Neuronal stem cell (in vitro differentiated cells): ENCODE measurements around the gene SSX5.
"Not testable (repeated sequence)": the region's sequence is repeated elsewhere in the genome, so short reads cannot be mapped to it uniquely, and the experiment has no call there.

ENCODE experiments used
- DNase-seq: peaks from one replicate; pipeline ENCODE4 v3.0.0-alpha.2; 2013; ENCODE audit warnings: low spot score
- H2AFZ ChIP-seq: one replicate; pipeline ENCODE4 v1.6.1; 2013; ENCODE audit warnings: mild to moderate bottlenecking, low read length, inconsistent platforms
- H2AK5ac ChIP-seq: 2 replicates; pipeline ENCODE4 v1.6.1; 2013; ENCODE audit warnings: low read depth, mild to moderate bottlenecking, inconsistent platforms, low read length, moderate library complexity, mixed read lengths
- H2BK120ac ChIP-seq: 2 replicates; pipeline ENCODE4 v1.6.1; 2013; ENCODE audit warnings: low read depth, mild to moderate bottlenecking, inconsistent platforms, low read length, moderate library complexity, mixed read lengths
- H2BK12ac ChIP-seq: one replicate; pipeline ENCODE4 v1.6.1; 2013; ENCODE audit warnings: low read length, inconsistent platforms
- H2BK15ac ChIP-seq: 2 replicates; pipeline ENCODE4 v1.6.1; 2013; ENCODE audit warnings: mild to moderate bottlenecking, low read length, inconsistent platforms, mixed read lengths
- H2BK5ac ChIP-seq: one replicate; pipeline ENCODE4 v1.6.1; 2013; ENCODE audit warnings: inconsistent platforms, mild to moderate bottlenecking, low read length, moderate library complexity
- H3K14ac ChIP-seq: one replicate; pipeline ENCODE4 v1.6.1; 2013; ENCODE audit warnings: low read length, inconsistent platforms
- H3K18ac ChIP-seq: 2 replicates; pipeline ENCODE4 v1.6.1; 2013; ENCODE audit warnings: low read length, inconsistent platforms
- H3K23ac ChIP-seq: 2 replicates; pipeline ENCODE4 v1.6.1; 2013; ENCODE audit warnings: low read depth, mild to moderate bottlenecking, mixed read lengths, low read length, inconsistent platforms; ENCODE audit not compliant: poor library complexity
- H3K27ac ChIP-seq: replicated peaks from 3 replicates; pipeline ENCODE4 v1.5.1; 2013; ENCODE audit warnings: low read length, inconsistent platforms
- H3K27me3 ChIP-seq, 3 experiments: 2 replicates each; pipeline ENCODE4 v1.6.1; 2013; ENCODE audit warnings: low read length in 3 of 3, mild to moderate bottlenecking in 2 of 3, inconsistent platforms in 1 of 3, low read depth in 1 of 3, mixed read lengths in 1 of 3, moderate library complexity in 1 of 3; ENCODE audit not compliant: control insufficient read depth in 3 of 3, insufficient read depth in 3 of 3
- H3K36me3 ChIP-seq, 2 donors: replicated peaks in 1 of 2; 2 replicates each; pipeline ENCODE4 v1.6.1; 2013; ENCODE audit warnings: low read length in 2 of 2; ENCODE audit not compliant: control insufficient read depth in 2 of 2, insufficient read depth in 2 of 2
- H3K4ac ChIP-seq: 2 replicates; pipeline ENCODE4 v1.6.1; 2013; ENCODE audit warnings: inconsistent platforms, mild to moderate bottlenecking, low read length, moderate library complexity
- H3K4me1 ChIP-seq, 2 donors: 1 replicate in 1 of 2; 2 replicates in 1 of 2; pipeline ENCODE4 v1.6.1; 2013; ENCODE audit warnings: low read length in 2 of 2, low read depth in 1 of 2; ENCODE audit not compliant: control insufficient read depth in 2 of 2, insufficient read depth in 1 of 2
- H3K4me2 ChIP-seq: one replicate; pipeline ENCODE4 v1.6.1; 2013; ENCODE audit warnings: mild to moderate bottlenecking, low read length, inconsistent platforms; ENCODE audit not compliant: insufficient read depth, poor library complexity, severe bottlenecking
- H3K4me3 ChIP-seq, 2 donors: 2 replicates each; pipeline ENCODE4 v1.5.1; 2013; ENCODE audit warnings: low read length in 2 of 2, mild to moderate bottlenecking in 2 of 2, inconsistent platforms in 1 of 2, moderate library complexity in 1 of 2
- H3K79me1 ChIP-seq: one replicate; pipeline ENCODE4 v1.6.1; 2013; ENCODE audit warnings: low read depth, mild to moderate bottlenecking, inconsistent platforms, low read length, moderate library complexity
- H3K9ac ChIP-seq: one replicate; pipeline ENCODE4 v1.6.1; 2013; ENCODE audit warnings: mild to moderate bottlenecking, low read depth, low read length, inconsistent platforms; ENCODE audit not compliant: poor library complexity
- H3K9me3 ChIP-seq, 2 donors: replicated peaks in 1 of 2; 2 replicates each; pipeline versions ENCODE3 to v1.6.1; 2013; ENCODE audit warnings: low read length in 2 of 2, mild to moderate bottlenecking in 2 of 2, inconsistent platforms in 1 of 2, low read depth in 1 of 2, mixed read lengths in 1 of 2, moderate library complexity in 1 of 2; ENCODE audit not compliant: control insufficient read depth in 2 of 2, insufficient read depth in 1 of 2
- H4K8ac ChIP-seq: one replicate; pipeline ENCODE4 v1.6.1; 2013; ENCODE audit warnings: low read depth, mild to moderate bottlenecking, inconsistent platforms, low read length, moderate library complexity
- H4K91ac ChIP-seq: one replicate; pipeline ENCODE4 v1.6.1; 2013; ENCODE audit warnings: low read length, low read depth, mild to moderate bottlenecking, inconsistent platforms; ENCODE audit not compliant: poor library complexity
- WGBS, 2 donors: extraction: QIAGEN DNeasy Blood & Tissue Kit; methylation state at CpG; one replicate each; pipeline ENCODE4 v1.1.7; 2013; ENCODE audit warnings: missing lambda C conversion rate in 2 of 2, mixed read lengths in 1 of 2; ENCODE audit not compliant: insufficient read length in 2 of 2, insufficient replicate concordance in 1 of 2; ENCODE audit errors: extremely low coverage in 2 of 2; 5-methylcytosine and 5-hydroxymethylcytosine counted together

Gene SSX5

GRCh38 chrX:48181882-48182281 is 14.7 kb downstream of the SSX5 start:
- H4K91ac ChIP-seq, H2AFZ ChIP-seq, H3K79me1 ChIP-seq, H3K4me1 ChIP-seq, H3K23ac ChIP-seq, H3K18ac ChIP-seq, H3K9me3 ChIP-seq, H3K36me3 ChIP-seq, H3K4me3 ChIP-seq, H3K27ac ChIP-seq, H3K9ac ChIP-seq, H2BK5ac ChIP-seq, H2AK5ac ChIP-seq, H4K8ac ChIP-seq, H3K27me3 ChIP-seq, H3K4ac ChIP-seq, H2BK120ac ChIP-seq, H2BK12ac ChIP-seq, H2BK15ac ChIP-seq, H3K4me2 ChIP-seq, DNase-seq, H3K14ac ChIP-seq: not testable (repeated sequence)
- no CpG with 5 or more reads among the region's 5 CpGs for WGBS, 2 donors

- no peak overlapping the region for H2BK12ac ChIP-seq
- no peak overlapping the region for H2BK120ac ChIP-seq
- H3K36me3 ChIP-seq = no peaks in the 10 kb centered on the region
These were observed 15.8 kb downstream of the SSX5 start for GRCh38 chrX:48180811-48181210.

GRCh38 chrX:48179691-48180090 is 16.9 kb downstream of the SSX5 start:
- H3K4me2 ChIP-seq = no peak overlapping the region
- DNase-seq = no peak
- no peaks in the 10 kb centered on the region for H3K9me3 ChIP-seq
- no peak overlapping the region for H3K14ac ChIP-seq
- no peak overlapping the region for H2AK5ac ChIP-seq
- H3K4ac ChIP-seq = no peak overlapping the region
- H2BK120ac ChIP-seq = no peak overlapping the region
- H3K27me3 ChIP-seq = no peaks in the 10 kb centered on the region
- H4K91ac ChIP-seq = no peak overlapping the region
- H3K27ac ChIP-seq = no peak overlapping the region
- H3K79me1 ChIP-seq = no peaks in the 10 kb centered on the region
- no peak overlapping the region for H4K8ac ChIP-seq
- H3K4me1 ChIP-seq = no peaks in the 10 kb centered on the region
- H2BK15ac ChIP-seq = no peak overlapping the region
- H2BK5ac ChIP-seq = no peak overlapping the region
- no peak overlapping the region for H3K23ac ChIP-seq
- H2AFZ ChIP-seq = no peak overlapping the region
- WGBS, 2 donors = no CpG with 5 or more reads among the region's 4 CpGs
- no peak overlapping the region for H3K18ac ChIP-seq
- no peaks in the 10 kb centered on the region for H3K36me3 ChIP-seq
- no peak overlapping the region for H2BK12ac ChIP-seq
- no peak overlapping the region for H3K9ac ChIP-seq
- no peak overlapping the region for H3K4me3 ChIP-seq

More at GRCh38 chrX:48180811-48181210, 15.8 kb downstream of the SSX5 start:
- Histone ChIP-seq H3K27me3 (no peaks in the 10 kb centered on the region), H3K23ac (no peak overlapping the region), H3K18ac (no peak overlapping the region), H2BK15ac (no peak overlapping the region), H2AK5ac (no peak overlapping the region), H3K4me3 (no peak overlapping the region), H3K9me3 (no peaks in the 10 kb centered on the region), H2AFZ (no peak overlapping the region), H4K91ac (no peak overlapping the region), H3K4ac (no peak overlapping the region), H4K8ac (no peak overlapping the region), H3K4me2 (no peak overlapping the region), H3K79me1 (no peaks in the 10 kb centered on the region), H2BK5ac (no peak overlapping the region), H3K9ac (no peak overlapping the region), H3K27ac (no peak overlapping the region), H3K4me1 (no peaks in the 10 kb centered on the region), H3K14ac (no peak overlapping the region)
- no CpG with 5 or more reads among the region's 4 CpGs for WGBS, 2 donors
- DNase-seq = no peak

DNA sequence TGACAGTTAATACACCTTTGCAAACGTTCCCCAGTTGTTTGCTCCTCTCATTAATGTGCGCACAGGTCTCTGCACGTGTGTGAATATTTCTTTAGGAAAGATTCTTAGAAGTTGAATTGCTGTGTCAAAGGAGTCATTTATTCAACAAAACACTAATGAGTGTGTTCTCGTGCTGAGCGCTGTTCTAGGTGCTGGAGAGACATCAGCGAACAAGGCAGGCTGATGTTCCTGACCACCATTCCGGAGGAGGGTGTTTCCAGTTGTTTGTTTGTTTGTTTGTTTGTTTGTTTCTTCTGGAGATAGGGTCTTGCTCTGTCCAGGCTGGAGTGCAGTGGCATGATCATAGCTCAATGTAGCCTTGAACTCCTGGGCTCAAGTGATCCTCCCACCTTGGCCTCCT is 30.3 kb downstream of the SSX5 start:
- not testable (repeated sequence) for H3K23ac ChIP-seq, H2BK12ac ChIP-seq, H2AK5ac ChIP-seq, H2BK5ac ChIP-seq, H3K9me3 ChIP-seq, H3K18ac ChIP-seq, H3K4me2 ChIP-seq, H3K4me3 ChIP-seq, H3K79me1 ChIP-seq, H2BK15ac ChIP-seq, H3K9ac ChIP-seq, H3K14ac ChIP-seq, H3K4me1 ChIP-seq, H4K8ac ChIP-seq, H4K91ac ChIP-seq, H3K27ac ChIP-seq, H2BK120ac ChIP-seq, DNase-seq, H3K27me3 ChIP-seq, H2AFZ ChIP-seq, H3K36me3 ChIP-seq, H3K4ac ChIP-seq
- no CpG with 5 or more reads among the region's 7 CpGs for WGBS, 2 donors
